Activated naive CD4-positive, alpha-beta T cell treated with anti-CD3 and anti-CD28 coated beads, Interleukin-2, amount 10 ng/mL, durations not matched to agents 7 days and 5 days (primary cell): Measurements from ENCODE around the gene GPR6.

Source experiments
- CTCF ChIA-PET: fragments of 350-600 bp; sonication (Branson Sonifier 250); formaldehyde crosslinking; loops from one replicate; lab custom pipeline; 2021; ENCODE audit warnings: antibody characterized with exemption; lab: Charles Lee
- DNase-seq: peaks from one replicate; pipeline ENCODE4 v3.0.0-alpha.2; 2020
- H3K27ac Mint-ChIP-seq: one replicate; pipeline ENCODE4 v1.8.0; 2021; ENCODE audit warnings: mild to moderate bottlenecking, moderate library complexity, mixed read lengths
- H3K27me3 Mint-ChIP-seq: one replicate; pipeline ENCODE4 v1.8.0; 2021; ENCODE audit warnings: mild to moderate bottlenecking, mixed read lengths
- H3K36me3 Mint-ChIP-seq: one replicate; pipeline ENCODE4 v1.8.0; 2021; ENCODE audit warnings: mixed read lengths
- H3K4me1 Mint-ChIP-seq: one replicate; pipeline ENCODE4 v1.8.0; 2021; ENCODE audit warnings: mixed read lengths
- H3K4me3 Mint-ChIP-seq: one replicate; pipeline ENCODE4 v1.8.0; 2021; ENCODE audit warnings: mild to moderate bottlenecking, moderate library complexity, mixed read lengths
- H3K9me3 Mint-ChIP-seq: one replicate; pipeline ENCODE4 v1.8.0; 2021; ENCODE audit warnings: mixed read lengths

The GPR6 gene

DNA sequence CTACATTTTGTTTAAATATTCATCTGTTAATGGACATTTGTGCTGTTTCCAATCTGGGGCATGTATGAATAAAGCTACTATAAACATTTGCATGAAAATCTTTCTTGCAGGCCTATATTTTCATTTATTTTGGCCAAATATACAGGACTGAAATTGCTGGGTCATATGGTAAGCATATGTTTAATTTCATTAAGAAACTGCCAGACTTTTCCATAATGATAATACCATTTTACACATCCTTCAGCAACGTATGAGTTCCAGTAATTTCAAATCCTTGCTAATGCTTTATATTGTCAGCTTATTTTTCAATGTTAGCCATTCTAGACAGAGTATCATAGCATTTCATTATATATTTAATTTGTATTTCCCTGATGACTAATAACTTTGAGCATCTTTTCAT is 51.0 kb downstream of the GPR6 start:
- no peaks in the 10 kb centered on the region for H3K9me3 Mint-ChIP-seq
- no peak overlapping the region for H3K4me3 Mint-ChIP-seq
- H3K36me3 Mint-ChIP-seq = no peaks in the 10 kb centered on the region
- H3K4me1 Mint-ChIP-seq = no peaks in the 10 kb centered on the region
- H3K27me3 Mint-ChIP-seq = peaks cover 4% of the 10 kb centered on the region
- CTCF ChIA-PET = interaction anchor here (5.3 kb wide), 1 partner anchor 10 kb away, joined by 26 read pairs; no protein-coding TSS in a partner anchor
- no peak overlapping the region for H3K27ac Mint-ChIP-seq
- DNase-seq = no peak
